GM23338 (cell line): ENCODE data around the gene EPS8L3. TPM values are rescaled to one million over a fixed set of nuclear protein-coding genes. Genes with fewer than 3 reads are reported as not detected.

ENCODE experiments used
- ATAC-seq: fragments of 200-7000 bp; cut with Tn5 transposase; 3 replicates; pipeline ENCODE4 v1.9.1; 2020
- DNase-seq: peaks from one replicate; pipeline ENCODE4 v3.0.0-alpha.2; 2015; ENCODE audit warnings: low spot score
- H2AFZ ChIP-seq: fragments of 200-600 bp; sonication (generic); 2 replicates; pipeline ENCODE4 v1.8.0; 2016; ENCODE audit warnings: antibody characterized with exemption, mild to moderate bottlenecking, moderate library complexity
- H3F3A ChIP-seq: fragments of 200-600 bp; sonication (generic); replicated peaks from 2 replicates; pipeline ENCODE4 v1.8.0; 2017; ENCODE audit warnings: antibody characterized with exemption, mixed run types, low read depth
- H3K27ac ChIP-seq: fragments of 200-600 bp; sonication (generic); 2 replicates; pipeline ENCODE4 v1.6.1; 2016; ENCODE audit warnings: low read depth
- H3K27me3 ChIP-seq: fragments of 200-600 bp; sonication (generic); 2 replicates; pipeline ENCODE4 v1.8.0; 2016; ENCODE audit warnings: mild to moderate bottlenecking, mixed run types, moderate library complexity; ENCODE audit not compliant: insufficient read depth
- H3K36me3 ChIP-seq: fragments of 200-600 bp; sonication (generic); 2 replicates; pipeline ENCODE4 v1.8.0; 2016; ENCODE audit warnings: mild to moderate bottlenecking; ENCODE audit not compliant: insufficient read depth
- H3K4me1 ChIP-seq: fragments of 200-600 bp; sonication (generic); 2 replicates; pipeline ENCODE4 v1.8.0; 2016; ENCODE audit warnings: mild to moderate bottlenecking, moderate library complexity; ENCODE audit not compliant: insufficient read depth
- H3K4me2 ChIP-seq: fragments of 200-600 bp; sonication (generic); 2 replicates; pipeline ENCODE4 v1.7.1; 2017; ENCODE audit warnings: mixed run types
- H3K4me3 ChIP-seq: fragments of 200-600 bp; sonication (generic); 2 replicates; pipeline ENCODE4 v1.6.1; 2016; ENCODE audit warnings: mixed run types
- H3K79me2 ChIP-seq: fragments of 200-600 bp; sonication (generic); replicated peaks from 2 replicates; pipeline ENCODE4 v1.8.0; 2017; ENCODE audit warnings: mild to moderate bottlenecking; ENCODE audit not compliant: insufficient read depth
- H3K9me2 ChIP-seq: fragments of 200-600 bp; sonication (generic); 2 replicates; pipeline ENCODE4 v1.8.0; 2017; ENCODE audit not compliant: insufficient read depth
- H4K20me1 ChIP-seq: fragments of 200-600 bp; sonication (generic); replicated peaks from 2 replicates; pipeline ENCODE4 v1.8.0; 2017; ENCODE audit warnings: mild to moderate bottlenecking; ENCODE audit not compliant: insufficient read depth
- H3K27ac Mint-ChIP-seq: 2 replicates; pipeline ENCODE4 v1.8.0; 2020; ENCODE audit warnings: inconsistent platforms, mild to moderate bottlenecking, moderate library complexity, mixed read lengths
- H3K27me3 Mint-ChIP-seq: 3 replicates; pipeline ENCODE4 v1.8.0; 2022; ENCODE audit warnings: low read depth, mild to moderate bottlenecking, moderate library complexity, mixed read lengths, inconsistent platforms; ENCODE audit not compliant: insufficient read depth, poor library complexity
- H3K36me3 Mint-ChIP-seq: 3 replicates; pipeline ENCODE4 v1.8.0; 2021; ENCODE audit warnings: low read depth, mild to moderate bottlenecking, inconsistent platforms, moderate library complexity, mixed read lengths
- H3K4me1 Mint-ChIP-seq: 3 replicates; pipeline ENCODE4 v1.8.0; 2020; ENCODE audit warnings: mild to moderate bottlenecking, inconsistent platforms, mixed read lengths
- H3K4me3 Mint-ChIP-seq: 3 replicates; pipeline ENCODE4 v1.8.0; 2021; ENCODE audit warnings: moderate library complexity, mild to moderate bottlenecking, inconsistent platforms, mixed read lengths
- H3K9me3 Mint-ChIP-seq: 3 replicates; pipeline ENCODE4 v1.8.0; 2020; ENCODE audit warnings: moderate library complexity, mild to moderate bottlenecking, inconsistent platforms, mixed read lengths
- CREB1 ChIP-seq: fragments of 250-450 bp; sonication (Bioruptor Pico); IDR thresholded peaks from 2 replicates; pipeline ENCODE4 v1.5.0; 2020; ENCODE audit warnings: low read depth, mild to moderate bottlenecking, moderate library complexity
- ETS1 ChIP-seq: IDR thresholded peaks from 2 replicates; pipeline ENCODE4 v1.6.1; 2016; ENCODE audit warnings: antibody characterized with exemption
- EZH2 ChIP-seq: fragments of 200-600 bp; sonication (generic); IDR thresholded peaks from one replicate; pipeline ENCODE4 v1.8.0; 2017; ENCODE audit warnings: antibody characterized with exemption, mild to moderate bottlenecking, low read depth; ENCODE audit not compliant: unreplicated experiment
- EZH2phosphoT487 ChIP-seq: fragments of 200-600 bp; sonication (generic); IDR thresholded peaks from one replicate; pipeline ENCODE4 v1.8.1; 2018; ENCODE audit warnings: antibody characterized with exemption; ENCODE audit not compliant: unreplicated experiment
- NANOG ChIP-seq: IDR thresholded peaks from 2 replicates; pipeline ENCODE4 v1.6.1; 2016; ENCODE audit warnings: antibody characterized with exemption, borderline replicate concordance
- REST ChIP-seq: IDR thresholded peaks from one replicate; pipeline ENCODE4 v1.6.1; 2018; ENCODE audit warnings: antibody characterized with exemption; ENCODE audit not compliant: unreplicated experiment
- STAT1 ChIP-seq: IDR thresholded peaks from one replicate; pipeline ENCODE4 v1.6.1; 2016; ENCODE audit warnings: antibody characterized with exemption; ENCODE audit not compliant: unreplicated experiment
- ZNF114 ChIP-seq: fragments of 250-450 bp; sonication (Bioruptor Pico); IDR thresholded peaks from 2 replicates; pipeline ENCODE4 v1.5.0; 2020; ENCODE audit warnings: mild to moderate bottlenecking, moderate library complexity
- ZNF331 ChIP-seq: fragments of 250-450 bp; sonication (Bioruptor Pico); IDR thresholded peaks from 2 replicates; pipeline ENCODE4 v1.5.0; 2020; ENCODE audit warnings: low read depth, mild to moderate bottlenecking, moderate library complexity
- ZNF462 ChIP-seq: fragments of 250-450 bp; sonication (Bioruptor Pico); IDR thresholded peaks from 2 replicates; pipeline ENCODE4 v1.5.0; 2020; ENCODE audit warnings: mild to moderate bottlenecking, moderate library complexity
- polyA plus RNA-seq: library from polyadenylated mRNA; unstranded; fragments of >200 nt; fragmentation: Nextera tagmentation; extraction: Ambion mirVana; gene quantifications from 2 replicates; pipeline ENCODE4 v1.2.1, GENCODE V29; 2016
- total RNA-seq: library from RNA; depleted of rRNA; stranded (reverse); fragments of >200 nt; shearing (Covaris generic); gene quantifications from 2 replicates; pipeline ENCODE4 v1.2.3, GENCODE V29; 2014

The EPS8L3 gene
- total and polyA plus RNA-seq, 2 experiments from 2014 or later, result not detected

- H2AFZ ChIP-seq, result no peak overlapping the region
- H3K27me3 ChIP-seq, result no peaks in the 10 kb centered on the region
Measured at GRCh38 chr1:109764561-109765482, 1.1 kb upstream of the EPS8L3 start.

More at GRCh38 chr1:109764561-109765482, 1.1 kb upstream of the EPS8L3 start:
- Histone ChIP-seq H3K9me2 (no peaks in the 10 kb centered on the region), H4K20me1 (no peaks in the 10 kb centered on the region), H3K4me3 (no peak overlapping the region), H3K4me2 (no peak overlapping the region), H3K27ac (no peak overlapping the region), H3K36me3 (no peaks in the 10 kb centered on the region), H3K79me2 (no peaks in the 10 kb centered on the region), H3F3A (no peaks in the 10 kb centered on the region), H3K4me1 (no peaks in the 10 kb centered on the region)
- H3K4me3 Mint-ChIP-seq, result no peak overlapping the region
- no peaks in the 10 kb centered on the region; the same call in 2 of the 3 replicates for H3K9me3 Mint-ChIP-seq
- peaks cover 5% of the 10 kb centered on the region for H3K4me1 Mint-ChIP-seq
- peaks cover 15% of the 10 kb centered on the region for H3K27me3 Mint-ChIP-seq
- no peaks in the 10 kb centered on the region; the same call in 2 of the 3 replicates for H3K36me3 Mint-ChIP-seq
- DNase-seq, result no peak
- TF ChIP-seq ZNF331 (CRISPR knock-in tag), result no peak
- no peak for TF ChIP-seq EZH2phosphoT487
- no peak for TF ChIP-seq CREB1 (CRISPR knock-in tag)
- TF ChIP-seq STAT1, result no peak
- no peak for TF ChIP-seq REST
- no peak for TF ChIP-seq ETS1
- TF ChIP-seq EZH2, result no peak
- no peak for TF ChIP-seq ZNF114 (CRISPR knock-in tag)
- no peak for TF ChIP-seq ZNF462
- TF ChIP-seq NANOG, result no peak
- no peak overlapping the region for H3K27ac Mint-ChIP-seq
- ATAC-seq, result no peak
